B cell (primary cell): ENCODE data around the gene KPNA1.
"Not testable (repeated sequence)": the region's sequence is repeated elsewhere in the genome, so short reads cannot be mapped to it uniquely, and the experiment has no call there.

Experiments
- EZH2 ChIP-seq: IDR thresholded peaks from 2 replicates; pipeline ENCODE4 v1.6.1; 2012; ENCODE audit warnings: borderline replicate concordance, low read depth, mild to moderate bottlenecking, moderate library complexity, low read length; ENCODE audit not compliant: insufficient read depth, poor library complexity, severe bottlenecking
- TF ChIP-seq, protein P1 (sequence below): fragments of 200-600 bp; IDR thresholded peaks from one replicate; pipeline ENCODE4 v1.8.0; 2022; ENCODE audit warnings: antibody characterized with exemption, mild to moderate bottlenecking

DNA sequence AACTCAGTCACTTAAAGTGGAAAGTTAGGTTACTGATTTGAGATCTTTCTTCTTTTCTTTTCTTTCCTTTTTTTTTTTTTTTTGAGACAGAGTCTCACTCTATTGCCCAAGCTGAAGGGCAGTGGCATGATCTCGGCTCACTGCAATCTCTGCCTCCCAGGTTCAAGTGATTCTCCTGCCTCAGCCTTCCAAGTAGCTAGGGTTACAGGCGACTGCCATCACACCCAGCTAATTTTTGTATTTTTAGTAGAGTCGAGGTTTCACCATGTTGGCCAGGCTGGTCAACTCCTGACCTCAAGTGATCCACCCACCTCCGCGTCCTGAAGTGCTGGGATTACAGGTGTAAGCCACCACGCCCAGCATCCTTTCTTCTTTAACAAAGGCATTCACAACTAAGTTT lies 13.8 kb downstream of the KPNA1 start:
- TF ChIP-seq, protein P1, sequence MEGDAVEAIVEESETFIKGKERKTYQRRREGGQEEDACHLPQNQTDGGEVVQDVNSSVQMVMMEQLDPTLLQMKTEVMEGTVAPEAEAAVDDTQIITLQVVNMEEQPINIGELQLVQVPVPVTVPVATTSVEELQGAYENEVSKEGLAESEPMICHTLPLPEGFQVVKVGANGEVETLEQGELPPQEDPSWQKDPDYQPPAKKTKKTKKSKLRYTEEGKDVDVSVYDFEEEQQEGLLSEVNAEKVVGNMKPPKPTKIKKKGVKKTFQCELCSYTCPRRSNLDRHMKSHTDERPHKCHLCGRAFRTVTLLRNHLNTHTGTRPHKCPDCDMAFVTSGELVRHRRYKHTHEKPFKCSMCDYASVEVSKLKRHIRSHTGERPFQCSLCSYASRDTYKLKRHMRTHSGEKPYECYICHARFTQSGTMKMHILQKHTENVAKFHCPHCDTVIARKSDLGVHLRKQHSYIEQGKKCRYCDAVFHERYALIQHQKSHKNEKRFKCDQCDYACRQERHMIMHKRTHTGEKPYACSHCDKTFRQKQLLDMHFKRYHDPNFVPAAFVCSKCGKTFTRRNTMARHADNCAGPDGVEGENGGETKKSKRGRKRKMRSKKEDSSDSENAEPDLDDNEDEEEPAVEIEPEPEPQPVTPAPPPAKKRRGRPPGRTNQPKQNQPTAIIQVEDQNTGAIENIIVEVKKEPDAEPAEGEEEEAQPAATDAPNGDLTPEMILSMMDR = not testable (repeated sequence)
- not testable (repeated sequence) for TF ChIP-seq EZH2
